ENCODE measurements around the gene TFEB. TPM values are rescaled to one million over a fixed set of nuclear protein-coding genes. Genes with fewer than 3 reads are reported as not detected.
"Not testable (repeated sequence)": the region's sequence is repeated elsewhere in the genome, so short reads cannot be mapped to it uniquely, and the experiment has no call there.

TFEB gene
- total RNA-seq, 1 experiment from 2014 or later = 5.5 TPM

GRCh38 chr6:41766043-41766664 is 30.7 kb upstream of the TFEB start:
- not testable (repeated sequence) for DNase-seq (ENCODE audit: low read depth)

- no peak for DNase-seq (ENCODE audit: low read depth)
These were observed 28.1 kb upstream of the TFEB start for GRCh38 chr6:41763470-41763869.

- DNase-seq (ENCODE audit: low read depth) = no peak
These were observed 24.6 kb upstream of the TFEB start for GRCh38 chr6:41759905-41760579.

GRCh38 chr6:41759106-41759904 is 23.9 kb upstream of the TFEB start:
- DNase-seq (ENCODE audit: low read depth) = no peak

GRCh38 chr6:41758641-41759035 is 23.2 kb upstream of the TFEB start:
- no peak for DNase-seq (ENCODE audit: low read depth)

GRCh38 chr6:41757931-41758640 is 22.7 kb upstream of the TFEB start:
- DNase-seq (ENCODE audit: low read depth) = no peak

GRCh38 chr6:41757271-41757670 is 21.9 kb upstream of the TFEB start:
- no peak for DNase-seq (ENCODE audit: low read depth)

- no peak for DNase-seq (ENCODE audit: low read depth)
These were observed 20.9 kb upstream of the TFEB start for GRCh38 chr6:41756354-41756753.

GRCh38 chr6:41755895-41756294 is 20.5 kb upstream of the TFEB start:
- DNase-seq (ENCODE audit: low read depth) = no peak

- DNase-seq (ENCODE audit: low read depth) = no peak
These were observed 15.0 kb upstream of the TFEB start for GRCh38 chr6:41750374-41750773.

- no peak for DNase-seq (ENCODE audit: low read depth)
These were observed 13.1 kb upstream of the TFEB start for GRCh38 chr6:41748542-41748941.

GRCh38 chr6:41748102-41748477 is 12.7 kb upstream of the TFEB start:
- no peak for DNase-seq (ENCODE audit: low read depth)

- no peak for DNase-seq (ENCODE audit: low read depth)
These were observed 12.1 kb upstream of the TFEB start, which contains the start of gene PGC for GRCh38 chr6:41747256-41748101. Gene PGC, minus strand, starts transcription at chr6:41747397. Its CDS starts 63 bp downstream, at chr6:41747334.

GRCh38 chr6:41746107-41746506 is 10.7 kb upstream of the TFEB start:
- DNase-seq (ENCODE audit: low read depth) = no peak

GRCh38 chr6:41744236-41744787 is 8.9 kb upstream of the TFEB start:
- no peak for DNase-seq (ENCODE audit: low read depth)

- DNase-seq (ENCODE audit: low read depth) = no peak
These were observed 8.2 kb upstream of the TFEB start for GRCh38 chr6:41743406-41744235.

- no peak for DNase-seq (ENCODE audit: low read depth)
These were observed 6.5 kb upstream of the TFEB start for GRCh38 chr6:41741625-41742490.

- DNase-seq (ENCODE audit: low read depth) = no peak
These were observed 5.2 kb upstream of the TFEB start for GRCh38 chr6:41740366-41741162.
